ENCODE results near the gene P2RY2. TPM values are rescaled to one million over a fixed set of nuclear protein-coding genes. Genes with fewer than 3 reads are reported as not detected.

The P2RY2 gene
- total and polyA plus RNA-seq, 7 donors, result 0.16 to 6.2 (median 3.6) TPM; not detected in 3

GRCh38 chr11:73182824-73183321 is 35.2 kb upstream of the P2RY2 start:
- intact Hi-C loops (cut with DNase I), result no loop called here
- Histone ChIP-seq H3K36me3 (no peaks in the 10 kb centered on the region), H3K27me3 (no peaks in the 10 kb centered on the region), H3K27ac (no peak overlapping the region), H3K4me1 (peaks cover 0 to 8% (median 5%) of the 10 kb centered on the region in 4 donors), H3K4me3 (no peak overlapping the region), H3K9me3 (no peaks in the 10 kb centered on the region)
- TF ChIP-seq POLR2A (IDR thresholded peaks at IDR 0.05) (no peak), EP300 (IDR thresholded peaks at IDR 0.05) (no peak), POLR2AphosphoS5 (IDR thresholded peaks at IDR 0.05) (no peak)
- TF ChIP-seq, protein P1, sequence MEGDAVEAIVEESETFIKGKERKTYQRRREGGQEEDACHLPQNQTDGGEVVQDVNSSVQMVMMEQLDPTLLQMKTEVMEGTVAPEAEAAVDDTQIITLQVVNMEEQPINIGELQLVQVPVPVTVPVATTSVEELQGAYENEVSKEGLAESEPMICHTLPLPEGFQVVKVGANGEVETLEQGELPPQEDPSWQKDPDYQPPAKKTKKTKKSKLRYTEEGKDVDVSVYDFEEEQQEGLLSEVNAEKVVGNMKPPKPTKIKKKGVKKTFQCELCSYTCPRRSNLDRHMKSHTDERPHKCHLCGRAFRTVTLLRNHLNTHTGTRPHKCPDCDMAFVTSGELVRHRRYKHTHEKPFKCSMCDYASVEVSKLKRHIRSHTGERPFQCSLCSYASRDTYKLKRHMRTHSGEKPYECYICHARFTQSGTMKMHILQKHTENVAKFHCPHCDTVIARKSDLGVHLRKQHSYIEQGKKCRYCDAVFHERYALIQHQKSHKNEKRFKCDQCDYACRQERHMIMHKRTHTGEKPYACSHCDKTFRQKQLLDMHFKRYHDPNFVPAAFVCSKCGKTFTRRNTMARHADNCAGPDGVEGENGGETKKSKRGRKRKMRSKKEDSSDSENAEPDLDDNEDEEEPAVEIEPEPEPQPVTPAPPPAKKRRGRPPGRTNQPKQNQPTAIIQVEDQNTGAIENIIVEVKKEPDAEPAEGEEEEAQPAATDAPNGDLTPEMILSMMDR (IDR thresholded peaks at IDR 0.05), result no peak
- peak; percentile 41 for DNase-seq
- WGBS, 2 donors, result 17 to 59% methylated on average over 3 of the region's 3 CpGs

DNA sequence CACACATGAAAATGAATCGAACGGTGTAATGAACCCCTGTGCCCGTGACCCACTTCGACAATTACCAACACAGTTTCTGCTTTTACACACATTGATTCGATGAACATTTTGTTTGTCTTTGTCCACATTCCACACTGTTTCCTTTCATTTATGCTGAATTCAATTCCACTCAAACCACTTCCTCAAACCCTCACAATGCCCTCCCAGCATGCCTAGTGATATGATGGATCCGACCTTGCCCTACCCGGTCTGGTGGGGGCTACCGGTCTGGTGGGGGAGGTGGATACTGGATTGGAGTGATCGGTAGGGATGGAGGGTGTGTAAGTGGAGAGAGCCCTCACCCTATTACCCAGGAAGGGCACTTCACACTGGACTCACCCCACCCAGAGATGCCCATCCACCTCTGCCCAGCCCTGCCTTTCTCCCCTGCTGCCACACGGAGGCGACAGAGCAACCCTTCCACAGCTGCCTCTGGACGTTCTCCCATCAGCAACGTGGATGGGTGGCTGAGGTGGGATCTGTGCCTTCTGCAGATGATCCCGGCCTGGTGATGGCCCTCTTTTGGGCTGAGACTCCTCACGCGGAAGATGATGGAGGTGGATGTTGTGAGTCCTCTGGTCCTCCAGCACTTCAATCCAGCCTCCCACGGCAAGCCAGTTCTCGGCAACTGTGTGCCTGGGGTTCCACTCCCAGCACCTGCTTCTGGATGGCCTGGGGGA is 33.0 kb upstream of the P2RY2 start:
- H3K27ac ChIP-seq, result no peak overlapping the region
- no peak overlapping the region for H3K4me3 ChIP-seq
- 28 to 33% methylated on average over 18 of the region's 18 CpGs for WGBS, 2 donors
- no peaks in the 10 kb centered on the region for H3K9me3 ChIP-seq
- TF ChIP-seq POLR2AphosphoS5 (IDR thresholded peaks at IDR 0.05), result no peak
- TF ChIP-seq, protein P1 (IDR thresholded peaks at IDR 0.05), result peak; percentile 64 to 83 (median 79)
- H3K4me1 ChIP-seq, result peaks cover 0 to 10% (median 5%) of the 10 kb centered on the region in 4 donors
- DNase-seq, result peak; percentile 71
- no peaks in the 10 kb centered on the region for H3K36me3 ChIP-seq
- no peaks in the 10 kb centered on the region for H3K27me3 ChIP-seq
- intact Hi-C loops (cut with DNase I), result loop anchor here (2.0 to 5.0 kb wide), 2 partner anchors 104 to 207 kb away; no protein-coding TSS in a partner anchor

- DNase-seq, result peak; percentile 49
- WGBS, 2 donors, result 71 to 74% methylated on average over 13 of the region's 13 CpGs
- Histone ChIP-seq H3K9me3 (no peaks in the 10 kb centered on the region), H3K4me3 (no peak overlapping the region), H3K4me1 (peaks cover 0 to 10% (median 5%) of the 10 kb centered on the region in 4 donors), H3K27ac (no peak overlapping the region), H3K27me3 (no peaks in the 10 kb centered on the region), H3K36me3 (no peaks in the 10 kb centered on the region)
- intact Hi-C loops (cut with DNase I), result loop anchor here (2.0 to 5.0 kb wide), 3 partner anchors 55 to 207 kb away; no protein-coding TSS in a partner anchor
- no peak for TF ChIP-seq POLR2AphosphoS5 (IDR thresholded peaks at IDR 0.05)
- TF ChIP-seq, protein P1 (IDR thresholded peaks at IDR 0.05), result no peak
- TF ChIP-seq POLR2A (IDR thresholded peaks at IDR 0.05), result no peak
- no peak for TF ChIP-seq EP300 (IDR thresholded peaks at IDR 0.05)
Measured at GRCh38 chr11:73185680-73186293, 32.3 kb upstream of the P2RY2 start.

- DNase-seq, result peak; percentile 32
- no peaks in the 10 kb centered on the region for H3K27me3 ChIP-seq
- no peak overlapping the region for H3K4me3 ChIP-seq
- H3K9me3 ChIP-seq, result no peaks in the 10 kb centered on the region
- peaks cover 0 to 10% (median 5%) of the 10 kb centered on the region in 4 donors for H3K4me1 ChIP-seq
- intact Hi-C loops (cut with DNase I), result loop anchor here (2.0 to 5.0 kb wide), 2 partner anchors 54 to 206 kb away; no protein-coding TSS in a partner anchor
- H3K27ac ChIP-seq, result no peak overlapping the region
- TF ChIP-seq POLR2A (IDR thresholded peaks at IDR 0.05) (no peak), POLR2AphosphoS5 (IDR thresholded peaks at IDR 0.05) (no peak), EP300 (IDR thresholded peaks at IDR 0.05) (no peak)
- TF ChIP-seq, protein P1 (IDR thresholded peaks at IDR 0.05), result no peak
- WGBS, 2 donors, result 73 to 78% methylated on average over 10 of the region's 10 CpGs
- H3K36me3 ChIP-seq, result no peaks in the 10 kb centered on the region
Measured at GRCh38 chr11:73186294-73186850, 31.7 kb upstream of the P2RY2 start.

Measured in sigmoid colon (tissue), 7 donors.